ENCODE measurements around the gene CXCL14. TPM values are rescaled to one million over a fixed set of nuclear protein-coding genes. Genes with fewer than 3 reads are reported as not detected.

The CXCL14 gene
- total and polyA plus RNA-seq, 2 of the 13 experiments (the other 11 are each of a cell fraction or from before 2014, with no cell fraction given), result not detected

DNA sequence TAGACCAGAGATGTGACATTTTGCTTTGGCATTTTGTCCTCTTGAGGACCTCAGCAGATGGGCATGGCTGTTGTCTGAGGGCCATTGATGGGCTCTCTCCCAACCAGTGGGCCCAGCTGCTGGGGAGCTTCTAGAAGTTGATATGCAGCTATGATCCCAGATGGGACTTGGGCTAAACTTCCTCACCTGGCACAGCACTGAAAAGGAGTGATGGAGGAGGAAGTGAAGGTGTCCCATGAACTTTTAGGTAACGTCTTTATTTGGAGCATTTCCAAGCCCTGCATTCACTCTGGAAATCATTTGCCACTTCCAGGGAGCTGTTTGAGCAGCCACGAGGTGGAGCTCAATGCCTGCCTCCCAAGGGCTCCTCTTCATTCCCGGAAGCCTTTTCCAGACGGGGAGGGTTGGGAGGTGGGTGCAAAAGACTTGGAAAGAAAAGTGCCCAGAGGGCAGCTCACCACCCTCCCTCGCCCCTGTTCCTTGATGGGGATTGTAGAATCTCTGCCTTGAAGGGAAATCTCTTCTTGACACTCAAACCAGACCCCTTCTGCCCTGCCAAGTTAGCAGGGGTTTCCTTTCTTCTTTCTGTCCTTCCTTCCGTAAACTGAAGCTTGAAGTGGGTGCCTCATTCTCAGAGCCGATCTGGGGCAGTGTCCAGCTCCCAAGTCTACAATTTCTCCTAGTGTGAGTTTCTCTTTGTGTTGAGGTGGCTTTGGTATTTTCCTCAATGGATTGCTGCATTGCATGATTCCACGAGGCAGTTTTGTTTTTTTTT is 24.9 kb downstream of the CXCL14 start (continued):
- TF ChIP-seq ZNF180 (CRISPR knock-in tag; IDR thresholded peaks at IDR 0.05; ENCODE audit: borderline replicate concordance, low read depth) (no peak), KDM4B (CRISPR knock-in tag; IDR thresholded peaks at IDR 0.05) (no peak), ZNF143 (CRISPR knock-in tag; IDR thresholded peaks at IDR 0.05) (no peak), SMC3 (IDR thresholded peaks at IDR 0.05; ENCODE audit: low read length) (peak; percentile 44; the same call in 1 of the 2 replicates), ZNF777 (CRISPR knock-in tag; IDR thresholded peaks at IDR 0.05) (0 out of 2 replicates have a peak, but pooled peaks have one; percentile 34), ELF3 (CRISPR knock-in tag; IDR thresholded peaks at IDR 0.05) (no peak), XRCC5 (optimal IDR thresholded peaks at IDR 0.05; ENCODE audit: low read length) (peak; percentile 62), NR2F6 (IDR thresholded peaks at IDR 0.05) (no peak), NR2F6 (CRISPR knock-in tag; IDR thresholded peaks at IDR 0.05) (no peak), ZNF253 (CRISPR knock-in tag; IDR thresholded peaks at IDR 0.05; ENCODE audit: borderline replicate concordance) (no peak), KLF11 (CRISPR knock-in tag; IDR thresholded peaks at IDR 0.05) (no peak), ZNF724P (CRISPR knock-in tag; IDR thresholded peaks at IDR 0.05; ENCODE audit: borderline replicate concordance) (no peak), PRMT3 (CRISPR knock-in tag; IDR thresholded peaks at IDR 0.05; ENCODE audit: borderline replicate concordance, low read depth) (no peak), ZFP41 (CRISPR knock-in tag; IDR thresholded peaks at IDR 0.05; ENCODE audit: borderline replicate concordance) (no peak), ZNF460 (CRISPR knock-in tag; IDR thresholded peaks at IDR 0.05; ENCODE audit: borderline replicate concordance) (no peak), MIXL1 (CRISPR knock-in tag; IDR thresholded peaks at IDR 0.05) (0 out of 2 replicates have a peak, but pooled peaks have one; percentile 20), PHF20 (CRISPR knock-in tag; IDR thresholded peaks at IDR 0.05) (no peak), RAD51 (IDR thresholded peaks at IDR 0.05; ENCODE audit: borderline replicate concordance) (no peak)
- TF ChIP-seq, protein P1, sequence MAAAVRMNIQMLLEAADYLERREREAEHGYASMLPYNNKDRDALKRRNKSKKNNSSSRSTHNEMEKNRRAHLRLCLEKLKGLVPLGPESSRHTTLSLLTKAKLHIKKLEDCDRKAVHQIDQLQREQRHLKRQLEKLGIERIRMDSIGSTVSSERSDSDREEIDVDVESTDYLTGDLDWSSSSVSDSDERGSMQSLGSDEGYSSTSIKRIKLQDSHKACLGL (CRISPR knock-in tag; IDR thresholded peaks at IDR 0.05), result no peak
- TF ChIP-seq, protein P2, sequence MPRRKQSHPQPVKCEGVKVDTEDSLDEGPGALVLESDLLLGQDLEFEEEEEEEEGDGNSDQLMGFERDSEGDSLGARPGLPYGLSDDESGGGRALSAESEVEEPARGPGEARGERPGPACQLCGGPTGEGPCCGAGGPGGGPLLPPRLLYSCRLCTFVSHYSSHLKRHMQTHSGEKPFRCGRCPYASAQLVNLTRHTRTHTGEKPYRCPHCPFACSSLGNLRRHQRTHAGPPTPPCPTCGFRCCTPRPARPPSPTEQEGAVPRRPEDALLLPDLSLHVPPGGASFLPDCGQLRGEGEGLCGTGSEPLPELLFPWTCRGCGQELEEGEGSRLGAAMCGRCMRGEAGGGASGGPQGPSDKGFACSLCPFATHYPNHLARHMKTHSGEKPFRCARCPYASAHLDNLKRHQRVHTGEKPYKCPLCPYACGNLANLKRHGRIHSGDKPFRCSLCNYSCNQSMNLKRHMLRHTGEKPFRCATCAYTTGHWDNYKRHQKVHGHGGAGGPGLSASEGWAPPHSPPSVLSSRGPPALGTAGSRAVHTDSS (CRISPR knock-in tag; conservative IDR thresholded peaks at IDR 0.05), result no peak
- TF ChIP-seq, protein P3, sequence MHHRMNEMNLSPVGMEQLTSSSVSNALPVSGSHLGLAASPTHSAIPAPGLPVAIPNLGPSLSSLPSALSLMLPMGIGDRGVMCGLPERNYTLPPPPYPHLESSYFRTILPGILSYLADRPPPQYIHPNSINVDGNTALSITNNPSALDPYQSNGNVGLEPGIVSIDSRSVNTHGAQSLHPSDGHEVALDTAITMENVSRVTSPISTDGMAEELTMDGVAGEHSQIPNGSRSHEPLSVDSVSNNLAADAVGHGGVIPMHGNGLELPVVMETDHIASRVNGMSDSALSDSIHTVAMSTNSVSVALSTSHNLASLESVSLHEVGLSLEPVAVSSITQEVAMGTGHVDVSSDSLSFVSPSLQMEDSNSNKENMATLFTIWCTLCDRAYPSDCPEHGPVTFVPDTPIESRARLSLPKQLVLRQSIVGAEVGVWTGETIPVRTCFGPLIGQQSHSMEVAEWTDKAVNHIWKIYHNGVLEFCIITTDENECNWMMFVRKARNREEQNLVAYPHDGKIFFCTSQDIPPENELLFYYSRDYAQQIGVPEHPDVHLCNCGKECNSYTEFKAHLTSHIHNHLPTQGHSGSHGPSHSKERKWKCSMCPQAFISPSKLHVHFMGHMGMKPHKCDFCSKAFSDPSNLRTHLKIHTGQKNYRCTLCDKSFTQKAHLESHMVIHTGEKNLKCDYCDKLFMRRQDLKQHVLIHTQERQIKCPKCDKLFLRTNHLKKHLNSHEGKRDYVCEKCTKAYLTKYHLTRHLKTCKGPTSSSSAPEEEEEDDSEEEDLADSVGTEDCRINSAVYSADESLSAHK (CRISPR knock-in tag; IDR thresholded peaks at IDR 0.05; ENCODE audit: borderline replicate concordance), result no peak
- TF ChIP-seq, protein P4, sequence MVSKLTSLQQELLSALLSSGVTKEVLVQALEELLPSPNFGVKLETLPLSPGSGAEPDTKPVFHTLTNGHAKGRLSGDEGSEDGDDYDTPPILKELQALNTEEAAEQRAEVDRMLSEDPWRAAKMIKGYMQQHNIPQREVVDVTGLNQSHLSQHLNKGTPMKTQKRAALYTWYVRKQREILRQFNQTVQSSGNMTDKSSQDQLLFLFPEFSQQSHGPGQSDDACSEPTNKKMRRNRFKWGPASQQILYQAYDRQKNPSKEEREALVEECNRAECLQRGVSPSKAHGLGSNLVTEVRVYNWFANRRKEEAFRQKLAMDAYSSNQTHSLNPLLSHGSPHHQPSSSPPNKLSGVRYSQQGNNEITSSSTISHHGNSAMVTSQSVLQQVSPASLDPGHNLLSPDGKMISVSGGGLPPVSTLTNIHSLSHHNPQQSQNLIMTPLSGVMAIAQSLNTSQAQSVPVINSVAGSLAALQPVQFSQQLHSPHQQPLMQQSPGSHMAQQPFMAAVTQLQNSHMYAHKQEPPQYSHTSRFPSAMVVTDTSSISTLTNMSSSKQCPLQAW (CRISPR knock-in tag; IDR thresholded peaks at IDR 0.05), result no peak
- TF ChIP-seq, protein P5, sequence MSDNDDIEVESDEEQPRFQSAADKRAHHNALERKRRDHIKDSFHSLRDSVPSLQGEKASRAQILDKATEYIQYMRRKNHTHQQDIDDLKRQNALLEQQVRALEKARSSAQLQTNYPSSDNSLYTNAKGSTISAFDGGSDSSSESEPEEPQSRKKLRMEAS (IDR thresholded peaks at IDR 0.05), result no peak
- TF ChIP-seq, protein P6, sequence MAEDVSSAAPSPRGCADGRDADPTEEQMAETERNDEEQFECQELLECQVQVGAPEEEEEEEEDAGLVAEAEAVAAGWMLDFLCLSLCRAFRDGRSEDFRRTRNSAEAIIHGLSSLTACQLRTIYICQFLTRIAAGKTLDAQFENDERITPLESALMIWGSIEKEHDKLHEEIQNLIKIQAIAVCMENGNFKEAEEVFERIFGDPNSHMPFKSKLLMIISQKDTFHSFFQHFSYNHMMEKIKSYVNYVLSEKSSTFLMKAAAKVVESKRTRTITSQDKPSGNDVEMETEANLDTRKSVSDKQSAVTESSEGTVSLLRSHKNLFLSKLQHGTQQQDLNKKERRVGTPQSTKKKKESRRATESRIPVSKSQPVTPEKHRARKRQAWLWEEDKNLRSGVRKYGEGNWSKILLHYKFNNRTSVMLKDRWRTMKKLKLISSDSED (CRISPR knock-in tag; IDR thresholded peaks at IDR 0.05), result no peak

All from HepG2 (cell line).